ENCODE data around the gene LDLRAD4.

DNA sequence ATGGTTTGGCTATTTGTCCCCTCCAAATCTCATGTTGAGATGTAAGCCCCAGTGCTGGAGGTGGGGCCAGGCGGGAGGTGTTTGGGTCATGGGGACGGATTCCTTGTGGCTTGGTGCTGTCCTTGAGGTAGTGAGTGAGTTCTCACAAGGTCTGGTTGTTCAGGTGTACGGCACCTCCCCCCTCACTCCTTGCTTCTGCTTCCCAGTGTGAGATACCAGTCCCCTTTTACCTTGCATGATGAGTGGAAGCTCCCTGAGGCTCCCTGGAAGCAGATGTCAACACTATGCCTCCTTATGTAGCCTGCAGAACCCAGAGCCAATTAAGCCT, 232.6 kb downstream of the LDLRAD4 start:
- TF ChIP-seq, protein P1, sequence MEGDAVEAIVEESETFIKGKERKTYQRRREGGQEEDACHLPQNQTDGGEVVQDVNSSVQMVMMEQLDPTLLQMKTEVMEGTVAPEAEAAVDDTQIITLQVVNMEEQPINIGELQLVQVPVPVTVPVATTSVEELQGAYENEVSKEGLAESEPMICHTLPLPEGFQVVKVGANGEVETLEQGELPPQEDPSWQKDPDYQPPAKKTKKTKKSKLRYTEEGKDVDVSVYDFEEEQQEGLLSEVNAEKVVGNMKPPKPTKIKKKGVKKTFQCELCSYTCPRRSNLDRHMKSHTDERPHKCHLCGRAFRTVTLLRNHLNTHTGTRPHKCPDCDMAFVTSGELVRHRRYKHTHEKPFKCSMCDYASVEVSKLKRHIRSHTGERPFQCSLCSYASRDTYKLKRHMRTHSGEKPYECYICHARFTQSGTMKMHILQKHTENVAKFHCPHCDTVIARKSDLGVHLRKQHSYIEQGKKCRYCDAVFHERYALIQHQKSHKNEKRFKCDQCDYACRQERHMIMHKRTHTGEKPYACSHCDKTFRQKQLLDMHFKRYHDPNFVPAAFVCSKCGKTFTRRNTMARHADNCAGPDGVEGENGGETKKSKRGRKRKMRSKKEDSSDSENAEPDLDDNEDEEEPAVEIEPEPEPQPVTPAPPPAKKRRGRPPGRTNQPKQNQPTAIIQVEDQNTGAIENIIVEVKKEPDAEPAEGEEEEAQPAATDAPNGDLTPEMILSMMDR (conservative IDR thresholded peaks at IDR 0.05), result no peak
- TF ChIP-seq ZFX (IDR thresholded peaks at IDR 0.05), result no peak
